ENCODE measurements around the gene CDR2L.

Gene CDR2L

GRCh38 chr17:74951680-74952421 is 35.6 kb upstream of the CDR2L start:
- Histone ChIP-seq H3K4me1 (ENCODE audit: control insufficient read depth, low read depth, low read length) (no peaks in the 10 kb centered on the region), H3K36me3 (ENCODE audit: control insufficient read depth, low read depth, low read length) (no peaks in the 10 kb centered on the region), H3K4me3 (ENCODE audit: low read length) (no peak overlapping the region), H3K9ac (ENCODE audit: low read length) (no peak overlapping the region), H3K9me3 (ENCODE audit: control insufficient read depth, low read depth, low read length) (no peaks in the 10 kb centered on the region), H3K27me3 (ENCODE audit: control insufficient read depth, insufficient read depth, low read length) (peaks cover 6% of the 10 kb centered on the region), H3K27ac (ENCODE audit: low read length) (no peak overlapping the region)

GRCh38 chr17:74952431-74953133 is 34.9 kb upstream of the CDR2L start:
- no peak overlapping the region for H3K4me3 ChIP-seq (ENCODE audit: low read length)
- peaks cover 6% of the 10 kb centered on the region for H3K27me3 ChIP-seq (ENCODE audit: control insufficient read depth, insufficient read depth, low read length)
- H3K36me3 ChIP-seq (ENCODE audit: control insufficient read depth, low read depth, low read length): no peaks in the 10 kb centered on the region
- no peak overlapping the region for H3K27ac ChIP-seq (ENCODE audit: low read length)
- H3K9ac ChIP-seq (ENCODE audit: low read length): no peak overlapping the region
- no peaks in the 10 kb centered on the region for H3K9me3 ChIP-seq (ENCODE audit: control insufficient read depth, low read depth, low read length)
- no peaks in the 10 kb centered on the region for H3K4me1 ChIP-seq (ENCODE audit: control insufficient read depth, low read depth, low read length)

- Histone ChIP-seq H3K36me3 (ENCODE audit: control insufficient read depth, low read depth, low read length) (no peaks in the 10 kb centered on the region), H3K27ac (ENCODE audit: low read length) (no peak overlapping the region), H3K4me3 (ENCODE audit: low read length) (no peak overlapping the region), H3K9ac (ENCODE audit: low read length) (no peak overlapping the region), H3K9me3 (ENCODE audit: control insufficient read depth, low read depth, low read length) (no peaks in the 10 kb centered on the region), H3K4me1 (ENCODE audit: control insufficient read depth, low read depth, low read length) (no peaks in the 10 kb centered on the region), H3K27me3 (ENCODE audit: control insufficient read depth, insufficient read depth, low read length) (peaks cover 9% of the 10 kb centered on the region)
Observed at GRCh38 chr17:74953134-74953687, 34.2 kb upstream of the CDR2L start.

GRCh38 chr17:74954115-74954514 is 33.3 kb upstream of the CDR2L start:
- no peak overlapping the region for H3K4me3 ChIP-seq (ENCODE audit: low read length)
- H3K4me1 ChIP-seq (ENCODE audit: control insufficient read depth, low read depth, low read length): no peaks in the 10 kb centered on the region
- no peaks in the 10 kb centered on the region for H3K9me3 ChIP-seq (ENCODE audit: control insufficient read depth, low read depth, low read length)
- no peak overlapping the region for H3K27ac ChIP-seq (ENCODE audit: low read length)
- H3K36me3 ChIP-seq (ENCODE audit: control insufficient read depth, low read depth, low read length): no peaks in the 10 kb centered on the region
- H3K9ac ChIP-seq (ENCODE audit: low read length): no peak overlapping the region
- peaks cover 16% of the 10 kb centered on the region for H3K27me3 ChIP-seq (ENCODE audit: control insufficient read depth, insufficient read depth, low read length)

- H3K27ac ChIP-seq (ENCODE audit: low read length): no peak overlapping the region
- H3K9me3 ChIP-seq (ENCODE audit: control insufficient read depth, low read depth, low read length): no peaks in the 10 kb centered on the region
- no peak overlapping the region for H3K9ac ChIP-seq (ENCODE audit: low read length)
- H3K27me3 ChIP-seq (ENCODE audit: control insufficient read depth, insufficient read depth, low read length): peaks cover 19% of the 10 kb centered on the region
- no peaks in the 10 kb centered on the region for H3K4me1 ChIP-seq (ENCODE audit: control insufficient read depth, low read depth, low read length)
- H3K4me3 ChIP-seq (ENCODE audit: low read length): no peak overlapping the region
- H3K36me3 ChIP-seq (ENCODE audit: control insufficient read depth, low read depth, low read length): no peaks in the 10 kb centered on the region
Observed at GRCh38 chr17:74954665-74955421, 32.6 kb upstream of the CDR2L start.

- Histone ChIP-seq H3K27ac (ENCODE audit: low read length) (no peak overlapping the region), H3K4me1 (ENCODE audit: control insufficient read depth, low read depth, low read length) (no peaks in the 10 kb centered on the region), H3K36me3 (ENCODE audit: control insufficient read depth, low read depth, low read length) (no peaks in the 10 kb centered on the region), H3K9ac (ENCODE audit: low read length) (no peak overlapping the region), H3K4me3 (ENCODE audit: low read length) (no peak overlapping the region), H3K9me3 (ENCODE audit: control insufficient read depth, low read depth, low read length) (no peaks in the 10 kb centered on the region), H3K27me3 (ENCODE audit: control insufficient read depth, insufficient read depth, low read length) (peaks cover 19% of the 10 kb centered on the region)
Observed at GRCh38 chr17:74956093-74956492, 31.3 kb upstream of the CDR2L start.

GRCh38 chr17:74957935-74958740 is 29.3 kb upstream of the CDR2L start:
- Histone ChIP-seq H3K4me3 (ENCODE audit: low read length) (no peak overlapping the region), H3K36me3 (ENCODE audit: control insufficient read depth, low read depth, low read length) (no peaks in the 10 kb centered on the region), H3K9me3 (ENCODE audit: control insufficient read depth, low read depth, low read length) (no peaks in the 10 kb centered on the region), H3K9ac (ENCODE audit: low read length) (no peak overlapping the region), H3K27ac (ENCODE audit: low read length) (no peak overlapping the region), H3K27me3 (ENCODE audit: control insufficient read depth, insufficient read depth, low read length) (peaks cover 13% of the 10 kb centered on the region), H3K4me1 (ENCODE audit: control insufficient read depth, low read depth, low read length) (no peaks in the 10 kb centered on the region)

GRCh38 chr17:74959826-74960515 is 27.5 kb upstream of the CDR2L start:
- Histone ChIP-seq H3K4me3 (ENCODE audit: low read length) (no peak overlapping the region), H3K9ac (ENCODE audit: low read length) (no peak overlapping the region), H3K36me3 (ENCODE audit: control insufficient read depth, low read depth, low read length) (no peaks in the 10 kb centered on the region), H3K27me3 (ENCODE audit: control insufficient read depth, insufficient read depth, low read length) (peaks cover 13% of the 10 kb centered on the region), H3K27ac (ENCODE audit: low read length) (no peak overlapping the region), H3K4me1 (ENCODE audit: control insufficient read depth, low read depth, low read length) (no peaks in the 10 kb centered on the region), H3K9me3 (ENCODE audit: control insufficient read depth, low read depth, low read length) (no peaks in the 10 kb centered on the region)

- no peak overlapping the region for H3K9ac ChIP-seq (ENCODE audit: low read length)
- no peak overlapping the region for H3K27ac ChIP-seq (ENCODE audit: low read length)
- H3K9me3 ChIP-seq (ENCODE audit: control insufficient read depth, low read depth, low read length): no peaks in the 10 kb centered on the region
- H3K4me1 ChIP-seq (ENCODE audit: control insufficient read depth, low read depth, low read length): no peaks in the 10 kb centered on the region
- H3K27me3 ChIP-seq (ENCODE audit: control insufficient read depth, insufficient read depth, low read length): peaks cover 13% of the 10 kb centered on the region
- no peak overlapping the region for H3K4me3 ChIP-seq (ENCODE audit: low read length)
- no peaks in the 10 kb centered on the region for H3K36me3 ChIP-seq (ENCODE audit: control insufficient read depth, low read depth, low read length)
Observed at GRCh38 chr17:74960570-74961342, 26.7 kb upstream of the CDR2L start.

- no peak overlapping the region for H3K9ac ChIP-seq (ENCODE audit: low read length)
- H3K9me3 ChIP-seq (ENCODE audit: control insufficient read depth, low read depth, low read length): no peaks in the 10 kb centered on the region
- no peak overlapping the region for H3K4me3 ChIP-seq (ENCODE audit: low read length)
- H3K27ac ChIP-seq (ENCODE audit: low read length): no peak overlapping the region
- no peaks in the 10 kb centered on the region for H3K36me3 ChIP-seq (ENCODE audit: control insufficient read depth, low read depth, low read length)
- no peaks in the 10 kb centered on the region for H3K4me1 ChIP-seq (ENCODE audit: control insufficient read depth, low read depth, low read length)
- H3K27me3 ChIP-seq (ENCODE audit: control insufficient read depth, insufficient read depth, low read length): peaks cover 13% of the 10 kb centered on the region
Observed at GRCh38 chr17:74961657-74962350, 25.6 kb upstream of the CDR2L start.
